Measurements from ENCODE around the gene USP7.

DNA sequence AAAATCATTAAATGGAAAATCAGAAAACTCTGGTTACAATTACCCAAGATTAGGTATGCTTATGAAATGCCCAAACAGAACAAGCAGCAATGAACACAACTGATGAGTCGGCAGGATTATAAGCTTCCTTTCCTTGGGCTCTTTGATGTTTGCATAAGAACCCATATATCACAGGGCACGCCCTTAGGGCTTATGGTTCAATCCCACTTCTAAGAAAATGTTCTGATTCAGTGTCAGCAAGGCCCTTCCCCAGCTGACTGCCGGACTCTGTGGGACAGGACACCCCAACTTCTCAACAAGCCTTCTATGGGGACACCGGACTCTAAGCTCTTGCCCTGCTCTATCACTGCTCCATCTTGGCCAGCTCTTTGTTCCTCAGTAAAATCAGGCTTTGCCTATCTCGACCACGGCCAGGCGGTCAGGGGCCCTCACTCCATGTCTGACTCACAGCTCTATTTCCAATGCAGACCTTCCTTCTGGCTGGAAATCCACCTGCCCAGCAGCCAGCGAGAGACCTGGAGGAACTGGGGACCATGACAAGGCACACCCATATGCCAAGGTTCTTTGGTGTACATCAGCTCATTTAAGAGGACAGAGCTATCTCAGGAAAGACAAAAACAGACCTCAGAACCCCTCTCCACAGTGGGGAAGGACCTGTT lies 54.8 kb downstream of the USP7 start:
- TF ChIP-seq POLR2A (IDR thresholded peaks at IDR 0.05; ENCODE audit: low read length): no peak
- TF ChIP-seq GATA1 (IDR thresholded peaks at IDR 0.05; ENCODE audit: low read depth, low read length): no peak

All from erythroblast (primary cell).